ENCODE measurements around the gene STUM.
"Not testable (repeated sequence)": the region's sequence is repeated elsewhere in the genome, so short reads cannot be mapped to it uniquely, and the experiment has no call there.

STUM gene

GRCh38 chr1:226635456-226635941 is 86.9 kb downstream of the STUM start:
- TF ChIP-seq CTCF (IDR thresholded peaks at IDR 0.05; ENCODE audit: insufficient read depth, low read depth, low read length, missing control alignments): no peak
- no peak overlapping the region for H3K4me3 ChIP-seq (ENCODE audit: low read depth, low read length)
- DNase-seq (ENCODE audit: low read depth): no peak

- TF ChIP-seq CTCF (IDR thresholded peaks at IDR 0.05; ENCODE audit: insufficient read depth, low read depth, low read length, missing control alignments): no peak
- no peak for DNase-seq (ENCODE audit: low read depth)
These were observed 88.2 kb downstream of the STUM start for GRCh38 chr1:226636847-226637096.

GRCh38 chr1:226637147-226637935 is 88.8 kb downstream of the STUM start:
- DNase-seq (ENCODE audit: low read depth): no peak
- no peak overlapping the region for H3K4me3 ChIP-seq (ENCODE audit: low read depth, low read length)
- no peak for TF ChIP-seq CTCF (IDR thresholded peaks at IDR 0.05; ENCODE audit: insufficient read depth, low read depth, low read length, missing control alignments)

More at GRCh38 chr1:226636847-226637096, 88.2 kb downstream of the STUM start:
- no peak overlapping the region for H3K4me3 ChIP-seq (ENCODE audit: low read depth, low read length)

- TF ChIP-seq CTCF (IDR thresholded peaks at IDR 0.05; ENCODE audit: insufficient read depth, low read depth, low read length, missing control alignments): no peak
- DNase-seq (ENCODE audit: low read depth): no peak
- no peak overlapping the region for H3K4me3 ChIP-seq (ENCODE audit: low read depth, low read length)
These were observed 89.5 kb downstream of the STUM start for GRCh38 chr1:226638001-226638601.

GRCh38 chr1:226638608-226639007 is 90.0 kb downstream of the STUM start:
- H3K4me3 ChIP-seq (ENCODE audit: low read depth, low read length): no peak overlapping the region
- no peak for TF ChIP-seq CTCF (IDR thresholded peaks at IDR 0.05; ENCODE audit: insufficient read depth, low read depth, low read length, missing control alignments)

GRCh38 chr1:226639206-226639605 is 90.6 kb downstream of the STUM start:
- DNase-seq (ENCODE audit: low read depth); H3K4me3 ChIP-seq (ENCODE audit: low read depth, low read length): not testable (repeated sequence)

More at GRCh38 chr1:226638608-226639007, 90.0 kb downstream of the STUM start:
- DNase-seq (ENCODE audit: low read depth): no peak

- no peak for TF ChIP-seq CTCF (IDR thresholded peaks at IDR 0.05; ENCODE audit: insufficient read depth, low read depth, low read length, missing control alignments)
- DNase-seq (ENCODE audit: low read depth): no peak
- no peak overlapping the region for H3K4me3 ChIP-seq (ENCODE audit: low read depth, low read length)
These were observed 91.1 kb downstream of the STUM start for GRCh38 chr1:226639631-226640061.

All from GM12865 (cell line).